A549 (cell line): ENCODE results near the gene SLC9A3. TPM values are rescaled to one million over a fixed set of nuclear protein-coding genes. Genes with fewer than 3 reads are reported as not detected.
A peak's percentile ranks its signal among the peaks of the same experiment; 100 is the strongest.

Experiments used
- ATAC-seq, 2 experiments: fragments of 200-7000 bp in 1 of 2; fragments of >200 bp in 1 of 2; cut with Nextera tagmentation in 1 of 2; cut with Tn5 transposase in 1 of 2; 3 replicates each; pipeline versions ENCODE4 v1.8.0 to v1.9.1; 2018 to 2020; ENCODE audit warnings: mild to moderate bottlenecking in 1 of 2, moderate library complexity in 1 of 2
- CTCF ChIA-PET: fragments of 300-600 bp; sonication (Branson Sonifier 250); formaldehyde crosslinking; extraction: SDS; loops from one replicate; lab custom pipeline; 2021; ENCODE audit warnings: antibody characterized with exemption, inconsistent platforms; lab: Yijun Ruan, JAX
- POLR2A ChIA-PET: fragments of 350-600 bp; formaldehyde crosslinking; extraction: SDS; loops from one replicate; lab custom pipeline; 2021; ENCODE audit warnings: antibody characterized with exemption, inconsistent platforms; lab: Yijun Ruan, JAX
- DNase-seq, 2 experiments: peaks; one replicate each; pipeline versions ENCODE4 v3.0.0 to v3.0.0-alpha.2; 2011 to 2016; ENCODE audit warnings: low read depth in 1 of 2, low spot score in 1 of 2
- FAIRE-seq: peaks from 2 replicates; lab custom pipeline; 2011; peaks lifted over from hg19 to GRCh38; lab: Jason Lieb, UNC
- H3K27ac ChIP-seq, 2 experiments: fragments of >200 bp; sonication (Bioruptor Twin); formaldehyde crosslinking; 3 replicates each; pipeline ENCODE4 v1.5.1; 2016 to 2017
- H3K4me1 ChIP-seq: fragments of >200 bp; sonication (Bioruptor Twin); formaldehyde crosslinking; 3 replicates; pipeline ENCODE4 v1.6.1; 2016
- H3K4me2 ChIP-seq: fragments of >200 bp; sonication (Bioruptor Twin); formaldehyde crosslinking; 3 replicates; pipeline ENCODE4 v1.6.1; 2016
- H3K4me3 ChIP-seq: fragments of >200 bp; sonication (Bioruptor Twin); formaldehyde crosslinking; 3 replicates; pipeline ENCODE4 v1.5.1; 2016
- H3K9me3 ChIP-seq: fragments of >200 bp; sonication (Bioruptor Twin); formaldehyde crosslinking; 3 replicates; pipeline ENCODE4 v1.6.1; 2016
- BHLHE40 ChIP-seq: IDR thresholded peaks from 2 replicates; pipeline ENCODE4 v1.6.1; 2012; ENCODE audit warnings: low read depth, low read length, inconsistent platforms
- CHD2 ChIP-seq: fragments of 150-350 bp; IDR thresholded peaks from 2 replicates; pipeline ENCODE4 v1.6.1; 2014; ENCODE audit warnings: low read length; ENCODE audit not compliant: partially characterized antibody
- EHF ChIP-seq: fragments of 250-450 bp; sonication (Bioruptor Pico); IDR thresholded peaks from 2 replicates; pipeline ENCODE4 v1.5.0; 2020; ENCODE audit warnings: mild to moderate bottlenecking
- ELK1 ChIP-seq: fragments of 150-350 bp; IDR thresholded peaks from 2 replicates; pipeline ENCODE4 v1.6.1; 2014; ENCODE audit warnings: low read depth, mild to moderate bottlenecking, low read length
- FOSB ChIP-seq: fragments of 250-450 bp; sonication (Bioruptor Pico); IDR thresholded peaks from 2 replicates; pipeline ENCODE4 v1.5.0; 2020; ENCODE audit warnings: mild to moderate bottlenecking, moderate library complexity
- FOSL2 ChIP-seq, 2 experiments: fragments of 450-650 bp in 1 of 2; fragments of >200 bp in 1 of 2; sonication (Bioruptor Twin) in 1 of 2; formaldehyde crosslinking; IDR thresholded peaks; 2 replicates each; pipeline versions ENCODE4 v1.5.0 to v1.6.1; 2016 to 2020; ENCODE audit warnings: mild to moderate bottlenecking in 1 of 2, moderate library complexity in 1 of 2
- GATA3 ChIP-seq: IDR thresholded peaks from 2 replicates; pipeline ENCODE4 v1.6.1; 2012; ENCODE audit warnings: borderline replicate concordance
- HDAC2 ChIP-seq: fragments of 200-600 bp; sonication (generic); IDR thresholded peaks from 2 replicates; pipeline ENCODE4 v1.6.1; 2016
- HEYL ChIP-seq: fragments of 250-450 bp; sonication (Bioruptor Pico); IDR thresholded peaks from 2 replicates; pipeline ENCODE4 v1.8.0; 2021; ENCODE audit warnings: mild to moderate bottlenecking, moderate library complexity
- HMGXB4 ChIP-seq: fragments of 250-450 bp; sonication (Bioruptor Pico); IDR thresholded peaks from 2 replicates; pipeline ENCODE4 v1.5.0; 2021; ENCODE audit warnings: mild to moderate bottlenecking, moderate library complexity, borderline replicate concordance
- JUNB ChIP-seq: fragments of >200 bp; sonication (Bioruptor Twin); formaldehyde crosslinking; IDR thresholded peaks from 2 replicates; pipeline ENCODE4 v1.6.1; 2016
- MAZ ChIP-seq: fragments of 150-350 bp; IDR thresholded peaks from 2 replicates; pipeline ENCODE4 v1.6.1; 2014; ENCODE audit warnings: antibody characterized with exemption, low read depth, low read length, borderline replicate concordance
- MYC ChIP-seq: IDR thresholded peaks from 2 replicates; pipeline ENCODE4 v1.6.1; 2012; ENCODE audit warnings: mild to moderate bottlenecking, inconsistent platforms, low read length, improper control_type of control experiment, borderline replicate concordance
- NR3C1 ChIP-seq: fragments of >200 bp; sonication (Bioruptor Twin); formaldehyde crosslinking; IDR thresholded peaks from 3 replicates; pipeline ENCODE4 v1.6.1; 2017
- PBX3 ChIP-seq: IDR thresholded peaks from 2 replicates; pipeline ENCODE4 v1.6.1; 2012
- RAD21 ChIP-seq, 2 experiments: fragments of >200 bp in 1 of 2; sonication (Bioruptor Twin) in 1 of 2; formaldehyde crosslinking in 1 of 2; IDR thresholded peaks in 1 of 2; conservative IDR thresholded peaks in 1 of 2; 2 replicates in 1 of 2; 3 replicates in 1 of 2; pipeline ENCODE4 v1.6.1; 2012 to 2018; ENCODE audit warnings: inconsistent platforms in 1 of 2
- RCOR1 ChIP-seq: fragments of 150-350 bp; IDR thresholded peaks from 2 replicates; pipeline ENCODE4 v1.6.1; 2014; ENCODE audit warnings: antibody characterized with exemption, low read length, low read depth
- SREBF2 ChIP-seq: fragments of 450-650 bp; IDR thresholded peaks from 2 replicates; pipeline ENCODE4 v1.6.1; 2014; ENCODE audit warnings: mild to moderate bottlenecking, moderate library complexity
- TP53 ChIP-seq: fragments of 250-450 bp; sonication (Bioruptor Pico); IDR thresholded peaks from 2 replicates; pipeline ENCODE4 v1.5.0; 2021; ENCODE audit warnings: mild to moderate bottlenecking, moderate library complexity
- ZC3H11A ChIP-seq: fragments of 450-650 bp; IDR thresholded peaks from 2 replicates; pipeline ENCODE4 v1.6.1; 2014; ENCODE audit warnings: antibody characterized with exemption, mild to moderate bottlenecking
- ZFP36 ChIP-seq: fragments of 450-650 bp; IDR thresholded peaks from 2 replicates; pipeline ENCODE4 v1.6.1; 2014; ENCODE audit warnings: borderline replicate concordance; ENCODE audit not compliant: partially characterized antibody
- ZNF302 ChIP-seq: fragments of 250-450 bp; sonication (Bioruptor Pico); IDR thresholded peaks from 2 replicates; pipeline ENCODE4 v1.9.0; 2021; ENCODE audit warnings: inconsistent platforms, mild to moderate bottlenecking, moderate library complexity
- ZSCAN20 ChIP-seq: fragments of 250-450 bp; sonication (Bioruptor Pico); IDR thresholded peaks from 2 replicates; pipeline ENCODE4 v1.8.0; 2022; ENCODE audit warnings: mild to moderate bottlenecking, moderate library complexity
- WGBS: methylation state at CpG from one replicate; pipeline ENCODE4 v1.1.6; 2017; ENCODE audit errors: missing lambda C conversion rate; 5-methylcytosine and 5-hydroxymethylcytosine counted together
- polyA plus RNA-seq, 4 experiments: library from polyadenylated mRNA; depleted of rRNA in 3 of 4; stranded (reverse); fragments of >200 nt; fragmentation: RNase III in 1 of 4; extraction: RNeasy Plus Mini Kit Qiagen cat#74134 plus additional on column Dnase treatment in 1 of 4; gene quantifications; 2 replicates in 3 of 4; 3 replicates in 1 of 4; pipeline ENCODE4 v1.2.3, GENCODE V29; 2011 to 2017

SLC9A3 gene
- polyA plus RNA-seq, 2 of the 4 experiments (the other 2 are of a cell fraction), result 1.3 TPM

GRCh38 chr5:567664-568060 lies 43.4 kb upstream of the SLC9A3 start:
- CTCF ChIA-PET, result no interaction called here
- 57% methylated on average over 10 of the region's 13 CpGs for WGBS

GRCh38 chr5:566636-567309 lies 42.5 kb upstream of the SLC9A3 start:
- TF ChIP-seq HMGXB4 (CRISPR knock-in tag) (no peak), PBX3 (no peak), EHF (no peak), ZFP36 (no peak), ELK1 (no peak), BHLHE40 (no peak), RCOR1 (no peak), ZNF302 (no peak), MYC (no peak), NR3C1 (no peak), RAD21 (conservative IDR thresholded peaks at IDR 0.05 in 1 of 2, IDR thresholded peaks at IDR 0.05 in 1 of 2) (no peak), FOSL2 (IDR thresholded peaks at IDR 0.05) (no peak), FOSL2 (CRISPR knock-in tag; IDR thresholded peaks at IDR 0.05) (no peak), ZC3H11A (no peak)
- Histone ChIP-seq H3K27ac (no peak overlapping the region), H3K4me3 (no peak overlapping the region), H3K9me3 (peaks cover 14% of the 10 kb centered on the region; the same call in 2 of the 3 replicates), H3K4me2 (no peak overlapping the region), H3K4me1 (no peaks in the 10 kb centered on the region)
- CTCF ChIA-PET, result no interaction called here
- no peak for DNase-seq
- POLR2A ChIA-PET, result no interaction called here
- ATAC-seq, result no peak
- WGBS, result 68% methylated on average over 16 of the region's 16 CpGs
- no peak for FAIRE-seq

More at GRCh38 chr5:567664-568060, 43.4 kb upstream of the SLC9A3 start:
- POLR2A ChIA-PET, result no interaction called here
- H3K27ac ChIP-seq, result no peak overlapping the region
- TF ChIP-seq MAZ, result no peak
- no peak for TF ChIP-seq HEYL (CRISPR knock-in tag)
- no peak for TF ChIP-seq TP53 (CRISPR knock-in tag)
- no peak for TF ChIP-seq CHD2
- no peak for TF ChIP-seq GATA3
- TF ChIP-seq FOSB, result no peak
- TF ChIP-seq SREBF2, result no peak
- no peak for TF ChIP-seq HDAC2
- no peak for TF ChIP-seq JUNB
- no peak for TF ChIP-seq ZSCAN20 (CRISPR knock-in tag)
- FAIRE-seq (no peak), DNase-seq (no peak), ATAC-seq (peak; percentile 46 to 49; a peak in 3 of 6 replicates)
- H3K4me2 ChIP-seq, result no peak overlapping the region
- H3K4me3 ChIP-seq, result no peak overlapping the region
- peaks cover 14% of the 10 kb centered on the region; the same call in 2 of the 3 replicates for H3K9me3 ChIP-seq
- no peaks in the 10 kb centered on the region for H3K4me1 ChIP-seq
